Bronchial epithelial cell (primary cell): ENCODE data around the gene PLCXD1. TPM values are rescaled to one million over a fixed set of nuclear protein-coding genes. Genes with fewer than 3 reads are reported as not detected.
"Not testable (repeated sequence)": the region's sequence is repeated elsewhere in the genome, so short reads cannot be mapped to it uniquely, and the experiment has no call there.

Source experiments
- DNase-seq: peaks from one replicate; pipeline ENCODE4 v3.0.0-alpha.2; 2010; ENCODE audit warnings: low read depth
- FAIRE-seq: peaks from 2 replicates; lab custom pipeline; 2011; peaks lifted over from hg19 to GRCh38; lab: Jason Lieb, UNC
- H3K27me3 ChIP-seq: 2 replicates; pipeline ENCODE4 v1.5.1; 2011; ENCODE audit warnings: low read length; ENCODE audit not compliant: control insufficient read depth, insufficient read depth
- H3K36me3 ChIP-seq: 2 replicates; pipeline ENCODE4 v1.5.1; 2011; ENCODE audit warnings: low read length; ENCODE audit not compliant: control insufficient read depth, insufficient read depth
- H3K4me3 ChIP-seq: 2 replicates; pipeline ENCODE4 v1.5.1; 2011; ENCODE audit warnings: mild to moderate bottlenecking, low read depth, low read length, control low read depth
- total RNA-seq: library from RNA; depleted of rRNA; stranded (reverse); fragments of >200 nt; gene quantifications from 2 replicates; pipeline ENCODE4 v1.2.1, GENCODE V29; 2014
- TF ChIP-seq, protein P1 (sequence below): IDR thresholded peaks from 2 replicates; pipeline ENCODE4 v1.5.1; 2011; ENCODE audit warnings: mild to moderate bottlenecking, moderate library complexity, low read length, control low read depth, inconsistent platforms; ENCODE audit not compliant: insufficient read depth, severe bottlenecking

PLCXD1 gene
- total RNA-seq, 1 donor from 2014 or later = 3.9 TPM

DNA sequence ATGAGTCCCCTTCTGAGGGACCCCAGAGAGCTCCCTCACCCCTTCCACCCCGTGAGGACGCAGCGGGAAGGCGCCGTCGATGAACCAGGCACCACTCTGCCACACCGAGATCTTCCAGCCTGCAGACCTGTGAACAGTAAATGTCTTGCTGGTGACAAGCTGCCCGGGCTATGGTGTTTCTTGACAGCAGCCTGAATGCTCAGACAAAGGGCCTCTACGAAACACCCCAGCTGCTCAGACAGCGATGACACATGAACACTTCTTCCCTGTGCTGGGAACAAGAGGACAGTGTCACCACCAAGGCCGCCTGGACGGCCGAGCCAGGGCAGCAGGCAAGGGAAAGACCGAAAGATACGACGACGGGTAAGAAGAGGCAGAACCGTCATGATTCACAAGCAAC, 68.0 kb downstream of the PLCXD1 start:
- no peak for FAIRE-seq
- Histone ChIP-seq H3K4me3 (no peak overlapping the region), H3K27me3 (no peaks in the 10 kb centered on the region), H3K36me3 (peaks cover 3% of the 10 kb centered on the region)
- TF ChIP-seq, protein P1, sequence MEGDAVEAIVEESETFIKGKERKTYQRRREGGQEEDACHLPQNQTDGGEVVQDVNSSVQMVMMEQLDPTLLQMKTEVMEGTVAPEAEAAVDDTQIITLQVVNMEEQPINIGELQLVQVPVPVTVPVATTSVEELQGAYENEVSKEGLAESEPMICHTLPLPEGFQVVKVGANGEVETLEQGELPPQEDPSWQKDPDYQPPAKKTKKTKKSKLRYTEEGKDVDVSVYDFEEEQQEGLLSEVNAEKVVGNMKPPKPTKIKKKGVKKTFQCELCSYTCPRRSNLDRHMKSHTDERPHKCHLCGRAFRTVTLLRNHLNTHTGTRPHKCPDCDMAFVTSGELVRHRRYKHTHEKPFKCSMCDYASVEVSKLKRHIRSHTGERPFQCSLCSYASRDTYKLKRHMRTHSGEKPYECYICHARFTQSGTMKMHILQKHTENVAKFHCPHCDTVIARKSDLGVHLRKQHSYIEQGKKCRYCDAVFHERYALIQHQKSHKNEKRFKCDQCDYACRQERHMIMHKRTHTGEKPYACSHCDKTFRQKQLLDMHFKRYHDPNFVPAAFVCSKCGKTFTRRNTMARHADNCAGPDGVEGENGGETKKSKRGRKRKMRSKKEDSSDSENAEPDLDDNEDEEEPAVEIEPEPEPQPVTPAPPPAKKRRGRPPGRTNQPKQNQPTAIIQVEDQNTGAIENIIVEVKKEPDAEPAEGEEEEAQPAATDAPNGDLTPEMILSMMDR = no peak
- no peak for DNase-seq

DNA sequence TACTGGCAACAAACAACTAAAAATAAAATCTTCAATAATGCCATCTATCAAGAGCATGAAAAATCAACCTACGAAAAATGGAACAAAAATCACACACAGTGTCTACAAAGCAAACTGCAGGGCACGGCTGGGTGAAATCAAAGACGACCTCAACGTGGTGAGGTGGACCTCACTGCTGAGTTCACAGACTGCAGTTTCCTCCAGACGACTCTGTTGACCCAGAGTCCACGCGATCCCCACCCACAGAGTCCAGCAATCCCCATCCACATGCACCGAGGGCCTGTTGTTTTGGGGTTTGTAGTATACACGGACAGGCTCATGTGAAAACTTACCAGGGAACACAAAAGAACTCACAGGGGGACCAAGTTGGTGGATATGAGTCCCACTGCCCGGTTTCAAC, 68.5 kb downstream of the PLCXD1 start:
- H3K27me3 ChIP-seq = no peaks in the 10 kb centered on the region
- no peak for FAIRE-seq
- TF ChIP-seq, protein P1 = no peak
- H3K36me3 ChIP-seq = peaks cover 3% of the 10 kb centered on the region
- no peak for DNase-seq
- H3K4me3 ChIP-seq = no peak overlapping the region

DNA sequence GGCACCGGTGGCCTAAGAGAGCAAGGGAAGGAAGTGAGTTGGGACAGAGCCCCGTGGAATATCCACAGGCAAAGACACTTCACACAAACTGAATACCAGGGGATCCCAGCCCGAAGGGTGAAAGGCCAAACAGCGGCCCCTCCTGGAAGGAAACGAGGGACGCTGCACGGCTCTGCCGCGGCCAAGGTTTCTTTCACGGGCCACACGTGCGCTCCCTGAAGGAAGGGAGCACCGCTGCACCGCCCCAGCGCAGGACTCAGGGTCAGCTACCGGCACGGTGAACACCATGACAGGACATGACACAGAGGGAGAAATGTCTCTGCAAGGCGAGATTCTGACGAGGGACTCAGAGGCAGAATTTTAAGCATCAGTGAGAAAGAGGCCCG, 69.0 kb downstream of the PLCXD1 start:
- DNase-seq (no peak), FAIRE-seq (no peak)
- H3K4me3 ChIP-seq = no peak overlapping the region
- H3K27me3 ChIP-seq = no peaks in the 10 kb centered on the region
- TF ChIP-seq, protein P1 = no peak
- peaks cover 1% of the 10 kb centered on the region for H3K36me3 ChIP-seq

DNA sequence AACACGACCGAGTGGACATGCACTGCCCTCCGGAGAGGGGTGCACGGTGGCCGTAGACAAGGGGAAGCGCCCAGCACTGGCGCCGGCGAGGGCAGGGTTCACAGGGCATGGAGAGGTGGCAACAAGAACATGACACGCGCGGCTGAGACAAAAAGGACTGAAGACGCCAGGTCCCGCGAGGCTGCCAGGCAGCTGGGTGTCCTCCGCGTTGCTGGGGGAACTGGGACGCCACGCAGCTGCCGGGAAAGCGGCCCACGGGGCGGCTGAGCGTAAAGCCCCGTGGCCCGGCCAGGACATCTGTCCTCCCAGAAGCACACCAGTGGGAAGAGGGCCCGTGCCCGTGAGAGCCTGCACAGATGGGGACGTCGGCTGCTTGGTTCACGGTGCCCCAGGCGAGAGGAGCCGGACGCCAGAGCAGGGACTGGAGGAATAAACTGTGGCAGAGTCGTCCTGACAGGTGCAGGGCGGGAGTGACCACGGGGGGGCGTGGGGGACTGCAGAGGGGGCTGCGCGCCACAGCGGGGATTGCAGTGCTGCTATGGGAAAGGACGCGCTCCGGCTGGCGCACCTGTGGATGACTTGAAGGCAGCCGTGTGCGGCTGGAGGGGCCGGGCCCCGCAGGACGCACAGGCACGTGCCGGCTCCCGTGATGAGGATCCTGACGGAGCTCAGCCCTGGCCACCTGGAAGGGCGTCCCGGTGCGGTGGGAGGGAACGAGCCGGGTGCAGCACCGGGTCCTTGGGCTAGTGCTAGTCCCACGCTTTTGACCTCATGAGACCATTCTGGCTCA, 69.5 kb downstream of the PLCXD1 start:
- H3K27me3 ChIP-seq = no peaks in the 10 kb centered on the region
- no peaks in the 10 kb centered on the region for H3K36me3 ChIP-seq
- no peak for FAIRE-seq
- no peak for DNase-seq
- H3K4me3 ChIP-seq = no peak overlapping the region
- TF ChIP-seq, protein P1 = no peak

DNA sequence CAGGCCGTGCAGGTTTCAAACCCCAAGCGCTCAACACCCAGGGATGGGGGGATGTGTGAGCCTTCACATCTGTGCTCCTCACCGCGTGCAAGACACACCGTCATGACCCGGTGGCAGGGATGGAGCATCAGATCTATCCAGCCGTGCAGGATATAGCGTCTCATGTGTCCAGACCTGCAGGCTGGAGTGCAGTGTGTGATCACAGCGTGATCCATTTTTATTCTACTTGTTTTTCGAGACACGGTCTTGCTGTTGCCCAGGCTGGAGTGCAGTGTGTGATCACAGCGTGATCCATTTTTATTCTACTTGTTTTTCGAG, 70.1 kb downstream of the PLCXD1 start:
- not testable (repeated sequence) for DNase-seq, FAIRE-seq, H3K4me3 ChIP-seq, H3K36me3 ChIP-seq, H3K27me3 ChIP-seq

DNA sequence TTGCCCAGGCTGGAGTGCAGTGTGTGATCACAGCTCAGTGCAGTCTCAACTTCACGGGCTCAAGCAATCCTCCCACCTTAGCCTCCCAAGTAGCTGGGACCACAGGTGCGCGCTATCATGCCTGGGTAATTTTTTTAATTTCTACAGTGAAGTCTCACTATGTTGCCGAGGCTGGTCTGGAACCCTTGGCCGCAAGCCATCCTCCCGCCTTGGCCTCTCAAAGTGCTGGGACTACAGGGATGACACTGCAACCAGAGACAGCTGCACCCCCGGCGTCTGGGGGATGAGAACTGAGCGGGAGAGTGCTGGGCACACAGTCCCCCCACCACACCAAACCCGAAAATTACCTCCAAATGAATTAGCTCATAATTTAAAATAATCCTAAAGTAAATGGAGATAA, 70.6 kb downstream of the PLCXD1 start:
- Histone ChIP-seq H3K27me3 (no peaks in the 10 kb centered on the region), H3K4me3 (no peak overlapping the region), H3K36me3 (no peaks in the 10 kb centered on the region)
- no peak for DNase-seq
- TF ChIP-seq, protein P1 = no peak
- FAIRE-seq = no peak
